Measurements from ENCODE around the gene C12orf60. TPM values are rescaled to one million over a fixed set of nuclear protein-coding genes. Genes with fewer than 3 reads are reported as not detected.
"Not testable (repeated sequence)": the region's sequence is repeated elsewhere in the genome, so short reads cannot be mapped to it uniquely, and the experiment has no call there.

Gene C12orf60, protein sequence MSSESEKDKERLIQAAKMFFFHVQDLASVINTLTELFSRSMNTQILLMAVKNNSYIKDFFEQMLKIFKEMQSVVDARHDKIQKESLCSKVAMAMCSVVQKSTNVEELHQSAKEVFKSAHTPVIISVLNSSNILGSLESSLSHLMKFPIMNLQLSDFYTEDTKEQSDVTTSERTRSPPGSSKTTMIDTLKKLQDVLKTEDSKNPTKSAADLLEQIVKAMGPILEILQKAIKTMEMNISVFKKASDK
- polyA plus RNA-seq (2014; cell fraction: cytosol; rRNA removed) = 5.9 and 11.2 TPM in 2 replicates
- 3.7 and 7.7 TPM in 2 replicates for polyA plus RNA-seq (2014; cell fraction: nucleus; rRNA removed)

DNA sequence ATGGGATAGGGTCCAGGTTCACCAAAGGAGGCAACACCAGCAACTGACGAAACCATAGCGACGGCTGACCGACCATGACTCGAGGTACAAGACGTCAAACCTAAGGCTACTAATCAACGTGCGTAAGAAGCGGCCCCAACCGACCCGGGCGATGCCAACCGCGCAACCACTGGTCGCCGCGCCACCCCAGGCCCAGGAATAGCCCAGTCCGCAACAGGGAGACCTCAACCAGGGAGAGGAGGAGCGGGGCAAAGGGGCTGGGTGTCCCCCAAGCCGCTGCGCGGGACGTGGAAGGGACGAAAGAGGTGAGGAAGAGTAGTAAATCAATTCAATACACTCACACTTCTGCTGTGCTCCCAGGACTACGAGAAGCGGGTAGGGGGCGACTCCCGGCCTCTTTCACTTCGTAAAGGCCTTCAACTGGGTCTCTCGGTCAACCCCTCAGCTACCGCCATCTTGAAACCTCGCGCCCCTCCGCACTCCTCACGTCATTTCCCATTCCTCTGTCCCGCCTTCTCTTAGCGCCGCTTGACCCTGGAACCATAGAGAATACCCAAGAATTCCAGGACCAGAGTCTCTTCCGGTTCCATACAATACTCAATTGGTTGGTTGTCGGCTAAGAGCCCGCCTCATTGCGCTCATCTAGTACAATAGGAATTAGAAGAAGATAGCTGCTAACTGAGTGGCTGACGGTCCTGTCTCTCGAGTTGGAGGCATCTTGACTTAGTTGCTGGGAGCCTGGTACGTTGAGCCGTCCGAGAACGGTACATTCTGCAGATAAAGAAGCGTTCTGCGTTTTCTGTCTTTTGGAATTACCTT is at the start of gene C12orf60, which contains the start of gene WBP11:
C12orf60 (plus strand) TSS at position 660 of the 819 bp plus-strand sequence. CDS start 19,266 bp downstream, outside the sequence.
WBP11 (minus strand) TSS at position 468 of the 819 bp plus-strand sequence. CDS start 2,095 bp downstream, outside the sequence.
- DNase-seq (ENCODE audit: low spot score) = peak; percentile 100

DNA sequence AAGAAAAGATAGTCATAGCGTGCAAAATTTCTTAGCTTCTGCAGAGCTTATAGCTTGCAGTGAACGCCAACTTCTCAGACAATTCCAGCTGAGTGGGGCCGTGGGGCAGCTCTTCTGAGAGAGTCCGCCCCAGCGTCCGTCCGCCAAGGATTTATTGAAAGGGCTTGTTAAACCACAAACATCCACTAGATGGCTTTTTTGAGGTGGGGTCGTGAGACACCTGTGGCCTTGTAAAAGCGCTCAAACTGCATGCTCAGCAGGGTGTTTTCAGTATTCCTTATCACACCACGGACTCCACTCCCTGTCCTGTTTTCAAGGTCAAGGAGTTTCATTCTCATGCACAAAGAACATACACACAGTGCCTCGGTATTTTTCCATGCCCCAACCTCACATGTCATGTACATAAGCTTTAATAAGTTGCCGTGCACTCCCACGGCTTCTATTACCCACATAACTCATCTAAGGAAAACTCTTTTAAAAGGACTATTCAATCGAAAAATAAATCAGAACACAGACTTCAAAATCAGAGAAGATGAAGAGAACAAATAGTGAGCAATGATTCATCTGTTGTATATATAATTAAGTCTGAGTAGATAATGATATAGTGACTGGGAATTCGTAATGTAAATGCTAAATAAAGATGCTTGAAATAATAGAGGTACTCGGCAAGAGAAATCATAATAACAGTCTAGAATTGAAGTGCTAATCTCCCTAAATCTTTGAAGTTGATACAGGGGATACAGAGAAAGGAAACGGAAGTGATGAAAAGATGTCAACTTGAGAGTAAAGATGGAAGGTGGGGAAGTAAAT is 46.9 kb upstream of the C12orf60 start:
- peak; percentile 64 for DNase-seq (ENCODE audit: low spot score)

DNA sequence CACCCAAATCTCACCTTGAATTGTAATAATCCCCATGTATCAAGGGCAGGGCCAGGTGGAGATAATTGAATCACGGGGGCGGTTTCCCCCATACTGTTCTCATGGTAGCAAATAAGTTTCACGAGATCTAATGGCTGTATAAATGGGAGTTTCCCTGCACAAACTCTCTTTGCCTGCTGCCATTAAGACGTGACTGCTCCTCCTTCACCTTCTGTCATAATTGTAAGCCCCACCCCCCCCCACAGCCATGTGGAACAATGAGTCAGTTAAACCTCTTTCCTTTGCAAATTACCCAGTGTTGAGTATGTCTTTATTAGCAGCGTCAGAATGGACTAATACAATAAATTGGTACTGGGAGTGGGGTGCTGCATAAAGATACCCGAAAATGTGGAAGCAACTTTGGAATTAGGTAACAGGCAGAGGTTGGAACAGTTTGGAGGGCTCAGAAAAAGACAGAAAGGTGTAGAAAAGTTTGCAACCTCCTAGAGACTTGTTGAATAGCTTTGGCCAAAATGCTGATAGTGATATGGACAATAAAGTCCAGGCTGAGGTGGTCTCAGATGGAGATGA is 43.7 kb upstream of the C12orf60 start:
- DNase-seq (ENCODE audit: low spot score) = not testable (repeated sequence)

DNA sequence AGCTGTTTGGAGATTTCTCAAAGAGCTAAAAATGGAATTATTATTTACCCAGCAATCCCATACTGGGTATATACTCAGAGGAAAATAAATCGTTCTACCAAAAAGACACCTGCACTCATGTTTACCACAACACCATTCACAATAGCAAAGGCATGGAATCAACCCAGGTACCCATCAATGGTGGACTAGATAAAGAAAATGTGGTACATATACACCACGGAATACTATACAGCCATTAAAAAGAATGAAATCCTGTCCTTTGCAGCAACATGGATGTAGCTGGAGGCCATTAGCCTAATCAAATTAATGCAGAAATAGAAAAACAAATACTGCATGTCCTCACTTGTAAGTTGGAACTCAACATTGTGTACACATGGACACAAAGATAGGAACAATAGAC is 38.1 kb upstream of the C12orf60 start:
- no peak for DNase-seq (ENCODE audit: low spot score)

DNA sequence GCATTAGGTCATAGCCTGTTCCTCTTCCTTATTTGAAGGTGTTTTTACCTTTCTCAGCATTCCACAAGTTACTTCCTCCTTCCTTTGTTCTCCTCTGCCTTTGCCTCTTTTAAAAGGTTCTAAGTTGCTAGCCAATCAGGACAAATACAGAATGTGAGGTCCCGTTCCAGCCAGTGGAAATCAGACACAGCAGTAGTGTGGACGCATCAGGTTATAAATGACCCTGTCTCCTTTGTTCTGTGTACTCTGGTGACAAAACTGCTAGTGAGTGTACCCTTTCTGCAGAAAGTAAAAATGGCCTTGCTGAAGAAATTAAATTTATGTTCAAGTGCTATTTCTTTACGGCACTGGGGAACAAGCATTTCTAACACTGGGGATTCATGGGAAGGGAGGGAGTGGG is 37.5 kb upstream of the C12orf60 start:
- not testable (repeated sequence) for DNase-seq (ENCODE audit: low spot score)

DNA sequence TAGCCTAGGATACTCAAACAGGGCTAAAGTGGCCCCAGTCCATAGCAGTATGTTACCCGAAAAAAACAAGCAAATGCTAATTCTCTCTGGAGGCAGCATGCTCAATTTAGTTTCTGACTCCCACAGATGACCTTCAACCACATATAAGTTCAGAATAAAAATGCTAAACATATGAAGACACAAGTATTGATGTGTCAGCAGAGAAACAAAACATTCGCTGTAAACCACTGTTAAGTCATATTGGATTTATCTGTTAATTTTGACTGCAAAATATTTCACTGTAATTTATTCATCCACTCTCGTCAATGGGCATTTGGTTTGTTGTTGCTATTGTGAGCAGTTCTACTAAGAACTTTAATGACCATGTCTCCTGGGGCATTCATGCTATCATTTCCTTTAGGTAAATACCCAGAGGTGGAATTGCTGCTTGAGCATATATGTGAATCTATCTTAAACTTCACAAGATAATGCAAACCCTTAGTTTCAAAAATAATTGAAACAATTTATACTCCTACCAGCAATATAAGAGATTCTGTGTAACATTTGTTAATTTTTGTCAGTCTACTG is 36.7 kb upstream of the C12orf60 start:
- DNase-seq (ENCODE audit: low spot score) = no peak

DNA sequence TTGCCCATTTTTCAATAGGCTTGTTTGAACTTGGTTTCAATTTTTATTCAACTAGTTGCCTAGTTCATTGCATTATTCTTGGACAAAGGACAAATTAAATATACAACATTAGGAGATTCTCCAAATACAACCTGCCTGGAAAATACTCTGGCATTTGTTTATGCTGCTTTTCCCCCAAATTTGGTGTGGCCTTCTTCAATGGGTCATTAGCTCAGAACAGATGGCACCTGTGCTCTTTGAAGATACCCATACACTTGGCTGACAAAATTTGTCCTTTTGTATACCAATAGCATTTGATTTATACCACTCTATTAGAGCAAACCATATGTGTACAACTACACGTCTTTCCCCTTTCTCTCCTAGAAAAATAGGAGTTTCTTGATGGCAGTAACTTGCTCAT is 35.9 kb upstream of the C12orf60 start:
- no peak for DNase-seq (ENCODE audit: low spot score)

DNA sequence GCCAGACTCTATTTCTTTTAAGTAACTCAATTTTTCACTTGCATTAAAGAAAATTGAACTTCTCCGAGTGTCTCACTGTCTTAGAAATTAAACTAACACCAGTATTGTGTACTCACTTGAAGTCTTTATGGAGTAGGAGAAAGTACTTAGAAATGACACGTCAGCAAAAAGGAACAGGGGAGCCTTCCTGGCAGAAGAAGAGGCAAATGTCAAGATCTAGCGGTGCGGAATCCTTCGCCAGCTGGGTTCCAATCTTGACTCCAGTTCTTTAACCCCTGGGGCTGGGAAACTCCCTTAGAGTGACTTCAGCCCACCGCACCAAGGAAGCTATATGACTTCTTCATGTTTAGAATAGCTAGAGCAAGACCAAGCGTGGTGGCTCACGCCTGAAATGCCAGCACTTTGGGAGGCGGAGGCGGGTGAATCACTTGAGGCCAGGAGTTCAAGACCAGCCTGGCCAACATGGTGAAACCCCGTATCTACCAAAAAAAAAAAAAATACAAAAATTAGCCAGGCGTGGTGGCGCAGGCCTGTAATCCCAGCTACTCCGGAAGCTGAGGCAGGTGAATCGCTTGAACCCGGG is 34.6 kb upstream of the C12orf60 start:
- DNase-seq (ENCODE audit: low spot score) = no peak

DNA sequence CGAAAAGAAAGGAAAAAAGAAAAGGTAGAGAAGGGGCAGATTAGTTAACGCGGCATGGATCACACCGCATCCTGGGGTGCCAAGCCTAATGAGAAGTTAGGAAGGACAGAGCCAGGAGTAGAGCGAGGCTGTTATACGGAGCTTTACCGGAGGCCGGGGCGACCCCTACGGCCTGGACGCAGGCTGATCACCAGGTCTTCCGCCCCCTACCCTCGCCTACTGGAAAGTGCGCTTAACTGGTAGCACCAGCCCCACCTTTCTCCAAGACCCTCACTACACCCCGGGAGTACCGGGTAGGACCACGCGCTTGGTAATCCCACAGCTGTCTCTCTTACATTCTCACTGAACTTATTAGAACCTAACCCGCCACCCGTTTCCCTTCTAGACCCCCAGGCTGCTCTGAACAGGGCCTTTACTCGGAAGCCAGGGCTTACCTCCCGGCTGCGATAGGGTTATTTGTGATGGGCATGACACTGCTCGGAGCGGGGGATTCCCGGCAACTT is 34.0 kb upstream of the C12orf60 start:
- no peak for DNase-seq (ENCODE audit: low spot score)

DNA sequence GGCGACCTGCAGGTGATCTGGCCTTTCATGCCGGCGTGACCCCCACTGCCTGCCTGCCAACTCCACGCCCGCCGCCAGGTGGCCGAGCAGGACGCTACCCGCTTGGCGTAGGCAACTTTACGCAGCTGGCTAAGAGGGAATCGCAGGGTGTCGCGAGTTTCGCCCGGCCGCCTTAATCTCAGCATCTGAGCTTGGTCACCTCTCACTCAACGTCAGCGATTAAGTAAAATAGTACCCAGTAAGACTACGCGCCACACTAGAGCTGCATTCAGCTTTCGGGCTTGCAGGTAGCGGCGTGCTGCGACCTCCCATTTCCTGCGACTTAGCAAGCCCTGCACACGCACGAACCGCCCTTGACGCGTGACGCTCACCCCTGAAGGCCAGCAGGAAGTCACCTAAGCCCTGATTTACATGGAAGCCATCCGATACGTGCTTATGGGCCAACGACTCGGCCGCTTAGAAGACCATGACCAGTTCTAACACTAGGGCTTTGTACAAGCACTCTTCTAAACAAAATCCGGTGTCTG is 33.4 kb upstream of the C12orf60 start:
- DNase-seq (ENCODE audit: low spot score) = peak; percentile 87

DNA sequence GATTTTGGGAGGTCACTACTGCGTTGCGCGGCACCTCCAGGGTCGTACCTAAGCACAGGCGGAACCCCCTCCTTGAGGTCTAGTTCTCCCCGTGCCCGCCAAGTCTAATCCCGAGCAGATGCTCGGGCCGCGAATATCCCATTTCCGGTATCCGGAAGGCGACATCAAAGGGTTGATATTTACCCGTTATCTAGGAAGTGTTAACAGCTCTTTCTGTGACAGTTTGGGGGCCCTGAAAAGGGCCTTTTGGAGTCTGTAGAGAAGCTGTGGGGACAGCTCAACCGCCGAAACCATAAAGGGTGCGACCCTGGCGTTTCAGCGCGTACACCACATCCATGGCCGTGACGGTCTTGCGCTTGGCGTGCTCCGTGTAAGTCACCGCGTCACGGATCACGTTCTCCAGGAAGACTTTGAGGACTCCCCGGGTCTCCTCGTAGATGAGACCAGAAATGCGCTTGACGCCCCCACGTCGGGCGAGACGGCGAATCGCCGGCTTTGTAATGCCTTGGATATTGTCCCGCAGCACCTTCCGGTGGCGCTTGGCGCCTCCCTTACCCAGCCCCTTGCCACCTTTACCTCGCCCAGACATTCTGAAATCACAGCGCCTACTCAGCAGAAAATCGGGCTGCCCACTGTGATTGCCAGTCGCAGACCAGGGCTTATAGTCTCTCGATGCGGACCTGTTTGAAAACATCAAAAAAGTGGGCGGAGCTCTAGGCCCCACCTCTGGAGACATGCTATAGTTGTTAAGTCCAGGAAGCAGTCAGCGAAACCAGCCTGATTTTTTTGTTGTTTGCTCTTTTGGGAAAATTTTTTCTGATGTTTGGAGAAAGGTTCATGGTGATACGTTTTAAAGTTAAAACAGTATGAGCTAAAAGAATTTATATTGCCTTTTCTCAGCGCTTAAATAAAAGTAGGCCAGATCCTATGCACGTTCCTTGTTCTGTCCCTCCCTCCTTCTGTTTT is 32.7 kb upstream of the C12orf60 start:
- peak; percentile 92 for DNase-seq (ENCODE audit: low spot score)

DNA sequence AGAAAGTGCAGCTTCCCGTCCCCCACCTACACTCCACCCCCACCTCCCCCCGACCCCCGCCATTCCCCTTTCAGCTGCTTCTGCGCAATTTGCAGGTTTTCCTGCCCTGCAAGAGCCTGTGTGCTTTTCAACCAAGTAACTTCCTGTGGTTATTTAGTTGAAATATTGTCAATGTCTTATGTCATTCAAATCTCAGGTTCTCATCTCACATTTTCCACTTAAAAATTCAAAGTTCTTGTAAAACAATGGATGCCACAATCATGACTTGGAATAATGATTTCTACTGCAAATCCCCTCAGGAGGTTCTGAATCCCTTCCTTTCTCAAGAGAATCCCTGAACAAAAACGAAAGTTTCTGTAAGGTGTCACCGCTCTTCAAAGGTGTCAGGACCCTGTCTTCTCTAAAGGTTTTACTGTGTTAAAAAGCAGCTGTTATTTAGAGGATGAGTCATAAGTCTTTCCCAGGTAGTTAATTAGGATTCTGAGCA is 31.8 kb upstream of the C12orf60 start:
- no peak for DNase-seq (ENCODE audit: low spot score)

DNA sequence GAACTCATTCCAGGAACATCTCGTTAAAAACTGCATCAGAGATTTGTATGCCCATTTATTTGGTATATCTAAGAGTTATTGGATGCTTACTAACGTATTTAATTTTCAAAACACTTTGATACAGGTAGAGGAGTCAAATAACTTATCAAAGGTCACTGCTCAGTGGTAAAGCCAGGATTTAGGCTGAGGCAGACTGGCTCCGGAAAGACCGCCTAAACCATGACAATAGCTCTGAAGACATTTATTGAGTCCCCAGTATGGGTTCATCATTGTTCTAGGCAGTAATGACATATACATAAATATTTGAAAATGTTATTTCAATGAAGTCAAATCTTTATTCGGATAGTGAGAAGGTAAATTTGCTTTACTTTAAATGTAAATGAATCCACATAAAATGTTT is 30.5 kb upstream of the C12orf60 start:
- DNase-seq (ENCODE audit: low spot score) = no peak

DNA sequence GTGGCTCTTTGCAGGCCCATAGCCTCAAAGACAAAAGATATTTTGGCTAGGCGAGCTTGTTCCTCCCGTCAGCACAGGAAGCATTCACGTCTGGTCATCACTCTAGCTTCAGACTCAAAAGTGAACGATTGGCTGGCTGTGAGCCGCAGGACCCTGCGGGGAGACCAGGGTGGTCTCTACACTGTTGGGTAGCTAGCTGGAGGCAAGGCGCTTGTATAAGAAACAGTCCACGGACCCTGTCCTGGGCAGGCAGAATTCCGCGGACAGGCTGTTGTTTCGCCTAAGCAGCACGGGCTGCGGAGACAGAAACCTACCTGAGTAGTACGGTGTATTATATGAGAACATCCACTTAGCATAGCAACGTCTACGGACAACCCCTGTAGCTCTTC is 29.8 kb upstream of the C12orf60 start:
- no peak for DNase-seq (ENCODE audit: low spot score)

DNA sequence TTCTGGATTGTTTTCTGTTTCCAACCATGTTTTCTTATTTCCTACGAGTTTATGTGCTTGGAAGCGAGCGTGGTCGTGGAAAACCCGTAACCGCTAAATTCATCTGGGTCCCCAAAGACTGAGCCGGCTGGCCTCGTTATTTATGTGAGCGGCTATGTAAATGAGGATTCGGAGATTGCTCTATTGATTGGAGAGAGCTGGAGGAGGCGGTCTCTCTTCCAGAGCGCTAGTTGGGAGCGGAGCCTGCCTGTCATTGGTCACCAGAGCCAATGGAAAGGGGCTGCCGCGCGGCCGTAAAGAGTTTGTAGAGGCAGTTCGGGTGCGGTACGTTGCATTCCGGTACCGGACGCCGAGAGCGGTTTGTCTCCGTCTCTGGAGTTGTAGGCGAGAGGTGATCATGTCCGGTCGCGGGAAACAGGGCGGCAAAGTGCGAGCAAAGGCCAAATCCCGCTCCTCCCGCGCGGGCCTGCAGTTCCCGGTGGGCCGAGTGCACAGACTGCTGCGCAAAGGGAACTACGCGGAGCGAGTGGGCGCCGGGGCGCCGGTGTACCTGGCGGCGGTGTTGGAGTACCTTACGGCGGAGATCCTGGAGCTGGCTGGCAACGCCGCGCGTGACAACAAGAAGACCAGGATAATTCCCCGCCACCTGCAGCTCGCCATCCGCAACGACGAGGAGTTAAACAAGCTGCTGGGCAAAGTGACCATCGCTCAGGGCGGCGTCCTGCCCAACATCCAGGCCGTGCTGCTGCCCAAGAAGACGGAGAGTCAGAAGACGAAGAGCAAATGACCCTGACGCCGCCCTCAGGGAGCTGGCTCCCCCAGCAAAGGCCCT is 29.2 kb upstream of the C12orf60 start:
- DNase-seq (ENCODE audit: low spot score) = peak; percentile 74

DNA sequence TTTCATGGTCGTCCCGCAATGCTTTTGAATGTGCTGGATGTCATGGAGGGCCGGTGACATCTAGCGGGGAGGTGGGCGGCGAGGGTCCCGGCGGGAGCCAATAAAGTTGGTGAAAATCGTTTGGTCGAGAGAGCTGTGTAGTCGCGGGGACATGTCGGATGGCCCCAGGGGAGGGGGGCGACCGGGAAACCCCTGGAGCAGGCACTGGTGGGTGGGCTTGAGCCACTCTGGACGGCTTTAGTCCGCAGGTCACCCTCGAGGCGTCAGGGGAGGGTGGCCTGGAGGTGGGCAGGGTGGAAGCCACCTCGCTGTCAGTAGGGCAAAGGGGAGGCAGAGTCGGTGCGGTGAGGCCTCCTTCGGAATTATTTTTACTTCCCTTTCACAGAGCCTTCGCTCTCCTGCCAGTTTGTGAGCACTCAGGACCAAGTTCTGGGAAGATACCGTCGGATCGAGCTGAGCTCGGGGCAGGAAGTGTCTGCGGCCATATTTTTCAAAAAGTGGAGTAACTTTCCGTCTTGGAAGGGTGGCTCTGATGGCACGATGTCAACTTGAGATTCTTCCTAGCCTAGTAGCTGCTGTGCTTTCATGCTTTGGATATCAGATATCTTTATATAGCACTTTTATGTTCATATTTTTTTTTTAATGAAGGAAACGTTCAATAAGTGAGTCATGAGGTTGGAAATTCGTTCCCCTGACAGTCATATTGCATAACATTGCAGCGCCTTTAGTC is 28.4 kb upstream of the C12orf60 start:
- no peak for DNase-seq (ENCODE audit: low spot score)

DNA sequence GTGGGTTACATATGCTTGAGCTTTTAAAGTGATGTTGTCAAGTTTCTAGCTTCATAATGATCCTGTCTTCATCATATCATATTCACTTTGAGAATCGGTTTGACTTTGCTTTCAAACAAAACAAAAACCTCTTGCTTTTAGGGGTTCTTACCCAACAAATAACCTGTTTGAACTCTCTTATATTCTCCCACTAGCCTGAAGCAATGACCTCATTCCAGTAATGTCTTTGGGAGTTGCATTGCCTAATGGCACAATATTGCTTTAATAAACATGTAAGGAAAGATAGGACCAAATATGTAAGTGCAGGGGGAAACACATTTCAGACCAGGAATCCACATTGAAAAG is 27.9 kb upstream of the C12orf60 start:
- no peak for DNase-seq (ENCODE audit: low spot score)

All from SK-N-DZ (cell line).